Measurements from ENCODE around the gene OR5M3.

DNA sequence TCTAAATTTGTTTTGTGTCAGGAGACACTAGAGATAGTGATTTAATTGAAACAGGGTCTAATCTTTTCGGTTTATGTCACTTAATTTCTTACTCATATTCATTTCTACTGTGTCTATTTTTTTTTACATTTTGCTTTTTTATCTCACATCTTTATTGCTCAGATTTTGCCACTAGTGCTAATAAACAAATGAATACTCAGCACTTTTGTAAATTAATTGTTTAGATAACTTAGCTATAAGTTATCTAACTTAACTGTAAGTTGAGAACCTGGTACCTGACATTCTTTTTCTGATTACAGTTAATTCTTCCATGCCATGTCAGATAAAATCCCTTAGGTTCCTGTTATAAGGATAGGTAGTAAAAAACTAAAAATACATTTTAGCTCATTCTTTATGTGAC lies 40.1 kb upstream of the OR5M3 start:
- TF ChIP-seq POLR2AphosphoS5 (IDR thresholded peaks at IDR 0.05): no peak
- no peak for TF ChIP-seq CTCF (IDR thresholded peaks at IDR 0.05)
- TF ChIP-seq POLR2A (IDR thresholded peaks at IDR 0.05): no peak

Measured in sigmoid colon (tissue), 4 donors.